Keratinocyte (primary cell): ENCODE results near the gene VILL.

Experiments used
- CTCF ChIP-seq, 3 experiments: IDR thresholded peaks in 1 of 3; conservative IDR thresholded peaks in 1 of 3; optimal IDR thresholded peaks in 1 of 3; 2 replicates in 2 of 3; 3 replicates in 1 of 3; pipeline versions ENCODE3 to v1.5.1; 2011; ENCODE audit warnings: low read length in 3 of 3, mild to moderate bottlenecking in 3 of 3, moderate library complexity in 2 of 3, control low read depth in 1 of 3, inconsistent platforms in 1 of 3; ENCODE audit not compliant: insufficient read depth in 2 of 3; ENCODE audit errors: extremely low read depth in 1 of 3
- EZH2 ChIP-seq: IDR thresholded peaks from one replicate; pipeline ENCODE4 v1.6.1; 2012; ENCODE audit warnings: inconsistent platforms, mild to moderate bottlenecking, low read length, moderate library complexity

GRCh38 chr3:37963635-37964034 lies 27.0 kb upstream of the VILL start:
- TF ChIP-seq CTCF (optimal IDR thresholded peaks at IDR 0.05 in 1 of 3, IDR thresholded peaks at IDR 0.05 in 1 of 3, conservative IDR thresholded peaks at IDR 0.05 in 1 of 3; ENCODE audit: extremely low read depth in 1 of 3, insufficient read depth in 2 of 3, low read length in 3 of 3) = no peak
- no peak for TF ChIP-seq EZH2
